HepG2 (cell line): ENCODE measurements around the gene IGFN1. TPM values are rescaled to one million over a fixed set of nuclear protein-coding genes. Genes with fewer than 3 reads are reported as not detected.

Experiments used
- ATAC-seq: fragments of 200-7000 bp; cut with Tn5 transposase; 3 replicates; pipeline ENCODE4 v1.9.1; 2020; ENCODE audit warnings: mild to moderate bottlenecking, moderate library complexity
- BruUV-seq: library from RNA; stranded (reverse); fragments of 400-500 nt; replicated peaks from 2 replicates; lab custom pipeline; 2021; lab: Mats Ljungman, UMichigan
- CTCF ChIA-PET: fragments of 300-600 bp; formaldehyde crosslinking; extraction: SDS; loops from one replicate; lab custom pipeline; 2021; ENCODE audit warnings: low total read pairs, inconsistent platforms, low intra/inter-chr PET ratio; lab: Yijun Ruan, JAX
- POLR2A ChIA-PET: fragments of 350-600 bp; sonication (Branson Sonifier 250); formaldehyde crosslinking; loops from one replicate; lab custom pipeline; 2020; ENCODE audit warnings: antibody characterized with exemption, inconsistent platforms; lab: Yijun Ruan, JAX
- DNase-seq: peaks from one replicate; pipeline ENCODE4 v3.0.0-alpha.2; 2015; ENCODE audit warnings: low spot score
- FAIRE-seq: peaks from 3 replicates; lab custom pipeline; 2011; peaks lifted over from hg19 to GRCh38; lab: Jason Lieb, UNC
- H2AFZ ChIP-seq: one replicate; pipeline ENCODE4 v1.6.1; 2011; ENCODE audit warnings: low read length, inconsistent platforms
- H3K27ac ChIP-seq: fragments of 300-600 bp; 3 replicates; pipeline ENCODE4 v1.8.0; 2011; ENCODE audit warnings: mixed run types, mild to moderate bottlenecking, mixed read lengths, low read length, inconsistent platforms; ENCODE audit not compliant: insufficient read depth; ENCODE audit errors: extremely low read length
- H3K27me3 ChIP-seq, 2 experiments: fragments of 200-600 bp in 1 of 2; 2 replicates in 1 of 2; 3 replicates in 1 of 2; pipeline versions ENCODE4 v1.6.0 to v1.8.0; 2011; ENCODE audit warnings: low read length in 2 of 2, mild to moderate bottlenecking in 2 of 2, moderate library complexity in 2 of 2, inconsistent platforms in 1 of 2; ENCODE audit not compliant: insufficient read depth in 2 of 2, control insufficient read depth in 1 of 2
- H3K36me3 ChIP-seq, 2 experiments: fragments of 200-600 bp in 1 of 2; replicated peaks in 1 of 2; 2 replicates in 1 of 2; 3 replicates in 1 of 2; pipeline versions ENCODE4 v1.5.1 to v1.8.0; 2011; ENCODE audit warnings: low read length in 2 of 2, inconsistent platforms in 1 of 2; ENCODE audit not compliant: insufficient read depth in 2 of 2, control insufficient read depth in 1 of 2
- H3K4me1 ChIP-seq: 2 replicates; pipeline ENCODE4 v1.5.1; 2012; ENCODE audit warnings: low read length, inconsistent platforms; ENCODE audit not compliant: insufficient read depth
- H3K4me2 ChIP-seq: 2 replicates; pipeline ENCODE4 v1.6.0; 2011; ENCODE audit warnings: low read depth, low read length, inconsistent platforms
- H3K4me3 ChIP-seq, 3 experiments: fragments of 200-600 bp in 1 of 3; sonication (generic), shearing (Covaris generic) in 1 of 3; replicated peaks in 1 of 3; 2 replicates each; pipeline ENCODE4 v1.5.1; 2011 to 2016; ENCODE audit warnings: low read length in 3 of 3, inconsistent platforms in 2 of 3, low read depth in 2 of 3, mild to moderate bottlenecking in 2 of 3, control low read depth in 1 of 3, mixed read lengths in 1 of 3; ENCODE audit not compliant: insufficient read depth in 1 of 3
- H3K79me2 ChIP-seq: one replicate; pipeline ENCODE4 v1.6.1; 2011; ENCODE audit warnings: low read length, inconsistent platforms; ENCODE audit not compliant: insufficient read depth
- H3K9ac ChIP-seq: 2 replicates; pipeline ENCODE4 v1.6.0; 2011; ENCODE audit warnings: mild to moderate bottlenecking, low read depth, low read length, inconsistent platforms; ENCODE audit not compliant: insufficient read depth
- H3K9me3 ChIP-seq: 2 replicates; pipeline ENCODE4 v1.5.1; 2012; ENCODE audit warnings: mild to moderate bottlenecking, low read length
- H4K20me1 ChIP-seq: 2 replicates; pipeline ENCODE4 v1.6.0; 2011; ENCODE audit warnings: inconsistent platforms, mild to moderate bottlenecking, low read length, moderate library complexity; ENCODE audit not compliant: insufficient read depth
- MATR3 ChIP-seq: sonication (generic); formaldehyde crosslinking; IDR thresholded peaks from 2 replicates; pipeline ENCODE4 v1.4.0; 2020; ENCODE audit warnings: missing genetic modification reagents
- POLR2AphosphoS5 ChIP-seq: IDR thresholded peaks from 2 replicates; pipeline ENCODE4 v1.6.1; 2012; ENCODE audit warnings: low read depth, low read length
- ZNF17 ChIP-seq: sonication (generic); formaldehyde crosslinking; IDR thresholded peaks from 2 replicates; pipeline ENCODE4 v1.5.0; 2020; ENCODE audit warnings: mild to moderate bottlenecking, missing genetic modification reagents
- ZNF230 ChIP-seq: sonication (generic); formaldehyde crosslinking; IDR thresholded peaks from 2 replicates; pipeline ENCODE4 v1.4.0; 2020; ENCODE audit warnings: mild to moderate bottlenecking, missing genetic modification reagents
- ZNF432 ChIP-seq: sonication (generic); formaldehyde crosslinking; IDR thresholded peaks from 2 replicates; pipeline ENCODE4 v1.5.0; 2020; ENCODE audit warnings: missing genetic modification reagents, mild to moderate bottlenecking, borderline replicate concordance
- ZNF546 ChIP-seq: sonication (generic); formaldehyde crosslinking; conservative IDR thresholded peaks from 2 replicates; pipeline ENCODE4 v1.8.1; 2023; ENCODE audit warnings: mild to moderate bottlenecking, missing genetic modification reagents
- ZSCAN30 ChIP-seq: sonication (generic); formaldehyde crosslinking; IDR thresholded peaks from 2 replicates; pipeline ENCODE4 v1.5.0; 2020; ENCODE audit warnings: mild to moderate bottlenecking, missing genetic modification reagents
- WGBS: methylation state at CpG from one replicate; pipeline ENCODE4 v1.1.6; 2017; ENCODE audit warnings: low lambda C conversion rate; 5-methylcytosine and 5-hydroxymethylcytosine counted together
- in situ Hi-C: cut with HindIII; loops from 2 replicates; pipeline ENCODE4 v1.10.0; 2017; ENCODE audit warnings: low pct_unique_long_range_greater_than_20kb; ENCODE audit not compliant: extremely low pct_ligation_motif_present
- intact Hi-C: fragments of 100-400 bp; cut with micrococcal nuclease; formaldehyde crosslinking; loops from one replicate; pipeline ENCODE4 v1.10.0; 2022; ENCODE audit not compliant: unreplicated experiment
- polyA plus RNA-seq, 8 experiments: library from polyadenylated mRNA; depleted of rRNA in 3 of 8; stranded (reverse) in 7 of 8; unstranded in 1 of 8; fragments of >200 nt; fragmentation: Illumina TruSeq in 4 of 8; extraction: Trizol in 4 of 8; gene quantifications; 2 replicates each; pipeline versions ENCODE4 v1.2.1 to v1.2.3, GENCODE V29; 2011 to 2016; ENCODE audit warnings: low read depth in 4 of 8, missing spikeins in 1 of 8, mixed read lengths in 1 of 8; ENCODE audit not compliant: insufficient read depth in 1 of 8
- total RNA-seq, 5 experiments: library from RNA; depleted of rRNA; stranded (reverse); fragments of >200 nt; fragmentation: Illumina TruSeq; extraction: Trizol; gene quantifications; 2 replicates each; pipeline ENCODE4 v1.2.3, GENCODE V29; 2016; ENCODE audit warnings: low read depth in 1 of 5
- TF ChIP-seq, protein P1 (sequence below): sonication (generic); formaldehyde crosslinking; IDR thresholded peaks from 2 replicates; pipeline ENCODE4 v1.8.0; 2022; ENCODE audit warnings: missing genetic modification reagents, low read depth, mild to moderate bottlenecking, borderline replicate concordance
- TF ChIP-seq, protein P2 (sequence below): sonication (generic); formaldehyde crosslinking; IDR thresholded peaks from 2 replicates; pipeline ENCODE4 v1.4.0; 2020; ENCODE audit warnings: missing genetic modification reagents, borderline replicate concordance
- TF ChIP-seq, protein P3 (sequence below): sonication (generic); formaldehyde crosslinking; IDR thresholded peaks from 2 replicates; pipeline ENCODE4 v1.5.1; 2020; ENCODE audit warnings: mild to moderate bottlenecking, missing genetic modification reagents
- TF ChIP-seq, protein P4 (sequence below): sonication (generic); formaldehyde crosslinking; IDR thresholded peaks from 2 replicates; pipeline ENCODE4 v1.5.0; 2020; ENCODE audit warnings: mild to moderate bottlenecking, low read depth, missing genetic modification reagents, borderline replicate concordance

Gene IGFN1
- total and polyA plus RNA-seq, 2 of the 13 experiments (the other 11 are each of a cell fraction or from before 2014, with no cell fraction given) = 0.04 to 0.05 TPM

DNA sequence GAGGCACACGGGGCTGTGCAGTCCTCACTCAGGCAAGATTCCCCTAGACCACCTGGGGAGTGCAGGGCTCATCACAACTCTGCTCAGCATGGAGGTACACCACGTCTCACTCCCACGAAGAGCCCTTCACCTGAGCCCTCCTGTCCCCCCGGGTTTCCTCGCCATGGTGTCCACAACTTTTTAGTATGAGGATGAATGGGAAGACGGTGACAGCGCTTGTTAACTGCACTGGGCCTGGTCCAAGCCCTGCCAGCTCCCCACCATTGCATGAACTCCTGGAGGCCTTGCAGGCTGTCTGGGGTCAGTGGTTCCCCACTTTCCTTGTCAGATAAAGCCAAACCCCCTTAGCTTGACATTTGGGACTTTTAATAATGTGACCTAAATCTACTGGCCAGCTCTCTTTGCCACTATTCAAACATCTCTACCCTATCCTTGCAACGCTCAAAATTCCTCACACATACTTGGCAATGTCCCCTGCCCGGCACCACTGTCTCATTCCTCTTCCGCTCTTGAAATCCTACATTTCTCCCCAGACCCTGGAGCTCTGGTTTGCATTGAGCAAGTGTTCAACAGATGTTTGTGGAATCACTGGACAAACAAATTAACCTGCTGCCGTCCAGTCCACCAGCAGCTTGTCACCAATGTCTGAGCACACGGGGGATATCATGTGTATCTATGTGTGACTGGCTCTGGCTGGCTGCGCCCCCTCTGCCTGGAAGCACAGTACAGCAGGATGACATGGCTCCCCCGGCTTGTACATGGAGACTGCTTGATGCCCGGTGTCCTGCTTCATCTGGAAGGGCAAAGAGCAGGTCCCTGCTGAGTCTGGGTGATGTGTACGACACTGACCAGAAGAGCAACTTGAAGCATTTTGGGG, 47.5 kb upstream of the IGFN1 start (continued):
- TF ChIP-seq ZNF546 (CRISPR knock-in tag) = no peak
- TF ChIP-seq, protein P1, sequence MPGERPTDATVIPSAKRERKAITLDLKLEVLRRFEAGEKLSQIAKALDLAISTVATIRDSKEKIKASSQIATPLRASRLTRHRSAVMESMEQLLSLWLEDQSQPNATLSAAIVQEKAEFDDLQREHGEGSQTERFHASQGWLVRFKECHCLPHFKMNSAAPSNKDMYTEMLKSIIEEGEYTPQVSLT = no peak
- TF ChIP-seq, protein P2, sequence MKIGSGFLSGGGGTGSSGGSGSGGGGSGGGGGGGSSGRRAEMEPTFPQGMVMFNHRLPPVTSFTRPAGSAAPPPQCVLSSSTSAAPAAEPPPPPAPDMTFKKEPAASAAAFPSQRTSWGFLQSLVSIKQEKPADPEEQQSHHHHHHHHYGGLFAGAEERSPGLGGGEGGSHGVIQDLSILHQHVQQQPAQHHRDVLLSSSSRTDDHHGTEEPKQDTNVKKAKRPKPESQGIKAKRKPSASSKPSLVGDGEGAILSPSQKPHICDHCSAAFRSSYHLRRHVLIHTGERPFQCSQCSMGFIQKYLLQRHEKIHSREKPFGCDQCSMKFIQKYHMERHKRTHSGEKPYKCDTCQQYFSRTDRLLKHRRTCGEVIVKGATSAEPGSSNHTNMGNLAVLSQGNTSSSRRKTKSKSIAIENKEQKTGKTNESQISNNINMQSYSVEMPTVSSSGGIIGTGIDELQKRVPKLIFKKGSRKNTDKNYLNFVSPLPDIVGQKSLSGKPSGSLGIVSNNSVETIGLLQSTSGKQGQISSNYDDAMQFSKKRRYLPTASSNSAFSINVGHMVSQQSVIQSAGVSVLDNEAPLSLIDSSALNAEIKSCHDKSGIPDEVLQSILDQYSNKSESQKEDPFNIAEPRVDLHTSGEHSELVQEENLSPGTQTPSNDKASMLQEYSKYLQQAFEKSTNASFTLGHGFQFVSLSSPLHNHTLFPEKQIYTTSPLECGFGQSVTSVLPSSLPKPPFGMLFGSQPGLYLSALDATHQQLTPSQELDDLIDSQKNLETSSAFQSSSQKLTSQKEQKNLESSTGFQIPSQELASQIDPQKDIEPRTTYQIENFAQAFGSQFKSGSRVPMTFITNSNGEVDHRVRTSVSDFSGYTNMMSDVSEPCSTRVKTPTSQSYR (CRISPR knock-in tag) = no peak

DNA sequence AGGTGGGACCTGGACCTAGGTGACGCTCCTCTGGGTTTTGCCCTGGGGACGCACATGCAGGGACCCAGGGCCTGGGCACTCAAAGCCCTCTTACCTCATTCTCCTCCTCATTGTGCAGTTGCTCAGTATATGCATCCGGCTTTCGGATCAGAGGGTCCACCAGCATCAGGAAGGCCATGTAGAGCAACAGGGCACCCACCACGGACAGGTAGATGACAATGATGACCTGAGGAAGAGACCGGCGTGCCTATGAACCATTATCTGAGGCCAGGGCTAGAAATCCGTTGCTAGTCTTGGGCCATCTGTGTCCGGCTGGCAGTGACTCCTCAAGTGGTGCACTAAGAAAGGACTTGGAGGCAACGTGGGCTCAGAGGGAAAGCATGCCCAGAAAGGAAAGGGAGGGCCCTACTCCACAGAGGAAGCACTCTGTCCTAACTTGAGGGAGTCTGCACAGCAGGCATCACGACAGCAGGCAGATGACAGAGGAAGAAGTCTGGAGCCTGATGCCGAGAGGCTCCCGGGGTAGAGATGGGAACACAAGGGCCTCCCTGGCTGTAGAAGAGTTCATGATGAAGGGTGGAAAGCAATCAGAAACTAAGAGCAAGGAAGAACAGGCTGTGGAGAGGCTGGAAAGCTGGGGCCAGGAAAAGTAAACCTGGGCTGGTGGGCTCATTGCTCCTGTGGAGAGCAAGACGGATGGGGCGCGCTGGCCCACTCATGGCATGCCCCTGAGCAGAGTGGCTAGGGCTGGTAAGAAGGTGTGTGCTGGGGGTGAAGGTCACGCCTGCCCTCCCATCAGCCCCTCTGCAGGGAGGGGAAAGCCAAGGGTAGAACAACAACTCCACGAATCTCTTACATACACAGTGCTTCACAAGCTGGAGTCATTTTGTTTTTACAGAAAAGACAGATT, 46.6 kb upstream of the IGFN1 start:
- Histone ChIP-seq H3K79me2 (no peaks in the 10 kb centered on the region), H3K27me3 (no peaks in the 10 kb centered on the region), H3K4me3 (no peak overlapping the region), H3K4me1 (no peaks in the 10 kb centered on the region), H3K9ac (no peak overlapping the region), H2AFZ (no peak overlapping the region), H3K27ac (no peak overlapping the region), H3K4me2 (no peak overlapping the region), H4K20me1 (0 out of 2 replicates have a peak, but pooled peaks cover 4% of the 10 kb centered on the region), H3K9me3 (no peaks in the 10 kb centered on the region), H3K36me3 (peaks cover 32 to 98% of the 10 kb centered on the region in 2 experiments)
- in situ Hi-C loops = no loop called here
- intact Hi-C loops = no loop called here
- BruUV-seq = no TSS peak
- DNase-seq (no peak), ATAC-seq (no peak), FAIRE-seq (no peak)
- ChIA-PET POLR2A (no interaction called here), CTCF (no interaction called here)
- 91% methylated on average over 14 of the region's 18 CpGs for WGBS
- TF ChIP-seq ZSCAN30 = no peak
- no peak for TF ChIP-seq ZNF230 (CRISPR knock-in tag)
- no peak for TF ChIP-seq ZNF432 (CRISPR knock-in tag)
- TF ChIP-seq, protein P3, sequence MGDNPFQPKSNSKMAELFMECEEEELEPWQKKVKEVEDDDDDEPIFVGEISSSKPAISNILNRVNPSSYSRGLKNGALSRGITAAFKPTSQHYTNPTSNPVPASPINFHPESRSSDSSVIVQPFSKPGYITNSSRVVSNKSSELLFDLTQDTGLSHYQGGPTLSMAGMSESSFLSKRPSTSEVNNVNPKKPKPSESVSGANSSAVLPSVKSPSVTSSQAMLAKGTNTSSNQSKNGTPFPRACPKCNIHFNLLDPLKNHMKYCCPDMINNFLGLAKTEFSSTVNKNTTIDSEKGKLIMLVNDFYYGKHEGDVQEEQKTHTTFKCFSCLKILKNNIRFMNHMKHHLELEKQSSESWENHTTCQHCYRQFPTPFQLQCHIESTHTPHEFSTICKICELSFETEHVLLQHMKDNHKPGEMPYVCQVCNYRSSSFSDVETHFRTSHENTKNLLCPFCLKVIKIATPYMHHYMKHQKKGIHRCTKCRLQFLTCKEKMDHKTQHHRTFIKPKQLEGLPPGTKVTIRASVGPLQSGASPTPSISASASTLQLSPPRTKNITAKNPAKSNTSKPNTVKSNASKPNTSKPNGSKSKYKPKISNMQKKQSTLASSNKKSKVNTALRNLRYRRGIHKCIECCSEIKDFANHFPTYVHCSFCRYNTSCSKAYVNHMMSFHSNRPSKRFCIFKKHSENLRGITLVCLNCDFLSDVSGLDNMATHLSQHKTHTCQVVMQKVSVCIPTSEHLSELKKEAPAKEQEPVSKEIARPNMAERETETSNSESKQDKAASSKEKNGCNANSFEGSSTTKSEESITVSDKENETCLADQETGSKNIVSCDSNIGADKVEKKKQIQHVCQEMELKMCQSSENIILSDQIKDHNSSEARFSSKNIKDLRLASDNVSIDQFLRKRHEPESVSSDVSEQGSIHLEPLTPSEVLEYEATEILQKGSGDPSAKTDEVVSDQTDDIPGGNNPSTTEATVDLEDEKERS (CRISPR knock-in tag) = no peak
- TF ChIP-seq, protein P4, sequence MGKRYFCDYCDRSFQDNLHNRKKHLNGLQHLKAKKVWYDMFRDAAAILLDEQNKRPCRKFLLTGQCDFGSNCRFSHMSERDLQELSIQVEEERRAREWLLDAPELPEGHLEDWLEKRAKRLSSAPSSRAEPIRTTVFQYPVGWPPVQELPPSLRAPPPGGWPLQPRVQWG = no peak
- TF ChIP-seq ZNF17 (CRISPR knock-in tag) = no peak
- TF ChIP-seq MATR3 (CRISPR knock-in tag) = no peak
- no peak for TF ChIP-seq POLR2AphosphoS5
